ENCODE data around the gene MAJIN. TPM values are rescaled to one million over a fixed set of nuclear protein-coding genes. Genes with fewer than 3 reads are reported as not detected.
A peak's percentile ranks its signal among the peaks of the same experiment; 100 is the strongest.

MAJIN gene
- total RNA-seq, 4 donors from 2014 or later: not detected

GRCh38 chr11:64890522-64890939 is 81.4 kb downstream of the MAJIN start:
- DNase-seq: no peak
- H3K9me3 ChIP-seq: no peaks in the 10 kb centered on the region
- in situ Hi-C loops (cut with MboI; ENCODE audit: low sequenced_read_pairs in 4 of 4) (loop anchor here in 3 of 4 donors (5.0 kb wide), 1 partner anchor 43 kb away; no protein-coding TSS in a partner anchor), intact Hi-C loops (cut with DNase I; ENCODE audit: low total_unique reads) (no loop called here)
- ATAC-seq: no peak
- H3K27ac ChIP-seq: no peak overlapping the region
- no peaks in the 10 kb centered on the region for H3K27me3 ChIP-seq
- H3K4me1 ChIP-seq: peaks cover 9 to 12% of the 10 kb centered on the region in 2 donors
- H3K4me3 ChIP-seq: no peak overlapping the region
- peaks cover 0 to 7% of the 10 kb centered on the region in 2 donors for H3K36me3 ChIP-seq
- no peak for TF ChIP-seq POLR2A (IDR thresholded peaks at IDR 0.05)
- TF ChIP-seq CTCF (IDR thresholded peaks at IDR 0.05 in 4 of 5, conservative IDR thresholded peaks at IDR 0.05 in 1 of 5): no peak

- TF ChIP-seq CTCF (IDR thresholded peaks at IDR 0.05 in 4 of 5, conservative IDR thresholded peaks at IDR 0.05 in 1 of 5) (no peak), POLR2A (IDR thresholded peaks at IDR 0.05) (no peak)
- H3K27ac ChIP-seq: no peak overlapping the region
- no peaks in the 10 kb centered on the region for H3K9me3 ChIP-seq
- no peak for DNase-seq
- peaks cover 8 to 9% of the 10 kb centered on the region in 2 donors for H3K4me1 ChIP-seq
- H3K36me3 ChIP-seq: no peaks in the 10 kb centered on the region
- intact Hi-C loops (cut with DNase I; ENCODE audit: low total_unique reads): loop anchor here (1.0 kb wide), 1 partner anchor 42 kb away; no protein-coding TSS in a partner anchor
- ATAC-seq: no peak
- in situ Hi-C loops (cut with MboI; ENCODE audit: low sequenced_read_pairs in 4 of 4): loop anchor here in 1 of 4 donors (5.0 kb wide), 1 partner anchor 42 kb away; no protein-coding TSS in a partner anchor
- no peak overlapping the region for H3K4me3 ChIP-seq
- H3K27me3 ChIP-seq: no peaks in the 10 kb centered on the region
Observed at GRCh38 chr11:64888729-64889511, 83.0 kb downstream of the MAJIN start.

- peaks cover 8 to 9% of the 10 kb centered on the region in 2 donors for H3K4me1 ChIP-seq
- ATAC-seq (no peak), DNase-seq (no peak)
- in situ Hi-C loops (cut with MboI; ENCODE audit: low sequenced_read_pairs in 4 of 4) (loop anchor here in 1 of 4 donors (5.0 kb wide), 1 partner anchor 41 kb away; no protein-coding TSS in a partner anchor), intact Hi-C loops (cut with DNase I; ENCODE audit: low total_unique reads) (loop anchor here (1.0 kb wide), 1 partner anchor 41 kb away; no protein-coding TSS in a partner anchor)
- no peaks in the 10 kb centered on the region for H3K27me3 ChIP-seq
- TF ChIP-seq POLR2A (IDR thresholded peaks at IDR 0.05): no peak
- no peak for TF ChIP-seq CTCF (IDR thresholded peaks at IDR 0.05 in 4 of 5, conservative IDR thresholded peaks at IDR 0.05 in 1 of 5)
- peak overlapping the region in 3 of 4 donors; percentile 16 to 58 (median 42) for H3K4me3 ChIP-seq
- no peak overlapping the region for H3K27ac ChIP-seq
- H3K9me3 ChIP-seq: no peaks in the 10 kb centered on the region
- H3K36me3 ChIP-seq: no peaks in the 10 kb centered on the region
Observed at GRCh38 chr11:64888406-64888728, 83.5 kb downstream of the MAJIN start.

MicroRNAs within 50 kb of the gene (microRNA counts, 767-probe panel; counts per million panel counts)
- 356 to 448 counts per million in 2 donors for microRNA hsa-miR-192-5p

Small RNA genes within 50 kb of the gene (microRNA-seq; reads per million reads assigned to microRNA genes)
- gene MIR6749 (ENCODE audit: borderline replicate concordance in 2 of 2) (0 reads per million in 2 donors), gene MIR6750 (ENCODE audit: borderline replicate concordance in 2 of 2) (0.85 to 1.2 reads per million in 2 donors), gene MIR6879 (ENCODE audit: borderline replicate concordance in 2 of 2) (0 reads per million in 2 donors)

Other genes with a start within 250 kb of the MAJIN start
- 1 to 10 TPM in 2 of 4 donors, under 1 TPM in 2; 0.15 to 6.2 (median 1.8) TPM for gene NRXN2, start 248.9 kb downstream of the MAJIN start, total RNA-seq
- 10 to 100 TPM in 1 of 4 donors, 1 to 10 TPM in 3; 2.9 to 10.9 (median 7.1) TPM for gene RASGRP2, start 228.0 kb downstream of the MAJIN start, total RNA-seq
- 1,000 to 10,000 TPM in 3 of 4 donors, 100 to 1,000 TPM in 1; 881 to 2,858 (median 1,836) TPM for gene PYGM, start 212.1 kb downstream of the MAJIN start, total RNA-seq
- gene SF1, start 193.6 kb downstream of the MAJIN start, total RNA-seq: 100 to 1,000 TPM; 171 to 249 (median 193) TPM
- gene MAP4K2, start 168.9 kb downstream of the MAJIN start, total RNA-seq: 10 to 100 TPM in 1 of 4 donors, 1 to 10 TPM in 3; 4.3 to 14.8 (median 6.2) TPM
- 10 to 100 TPM in 2 of 4 donors, 1 to 10 TPM in 2; 7.4 to 12.2 (median 9.8) TPM for gene MEN1, start 161.6 kb downstream of the MAJIN start, total RNA-seq
- gene CDC42BPG, start 127.5 kb downstream of the MAJIN start, total RNA-seq: under 1 TPM in 2 of 4 donors, not detected in 2; 0.15 to 0.19 TPM
- gene EHD1, start 93.5 kb downstream of the MAJIN start, total RNA-seq: 10 to 100 TPM; 24.8 to 46.2 (median 31.3) TPM
- 10 to 100 TPM; 10.7 to 97.5 (median 37.9) TPM for gene ATG2A, start 54.9 kb downstream of the MAJIN start, total RNA-seq
- gene PPP2R5B, start 47.4 kb downstream of the MAJIN start, total RNA-seq: 10 to 100 TPM; 17.2 to 34.2 (median 24.3) TPM
- gene GPHA2, start 36.2 kb downstream of the MAJIN start, total RNA-seq: not detected
- gene BATF2, start 24.9 kb upstream of the MAJIN start, total RNA-seq: 1 to 10 TPM in 3 of 4 donors, under 1 TPM in 1; 0.97 to 3.3 (median 2.3) TPM
- 100 to 1,000 TPM; 150 to 268 (median 170) TPM for gene ARL2, start 42.1 kb upstream of the MAJIN start, total RNA-seq
- gene SNX15, start 55.3 kb upstream of the MAJIN start, total RNA-seq: 10 to 100 TPM; 16.9 to 33.3 (median 25.9) TPM
- 10 to 100 TPM in 3 of 4 donors, 1 to 10 TPM in 1; 9.0 to 27.2 (median 14.4) TPM for gene SAC3D1, start 69.1 kb upstream of the MAJIN start, total RNA-seq
- gene NAALADL1, start 86.4 kb upstream of the MAJIN start, total RNA-seq: 1 to 10 TPM in 3 of 4 donors, under 1 TPM in 1; 0.22 to 4.0 (median 2.6) TPM
- gene CDCA5, start 111.9 kb upstream of the MAJIN start, total RNA-seq: 1 to 10 TPM in 1 of 4 donors, under 1 TPM in 2, not detected in 1; 0.36 to 1.3 (median 1.00) TPM
- 10 to 100 TPM; 35.7 to 42.0 (median 40.6) TPM for gene ZFPL1, start 112.1 kb upstream of the MAJIN start, total RNA-seq
- 100 to 1,000 TPM; 206 to 515 (median 266) TPM for gene VPS51, start 124.1 kb upstream of the MAJIN start, total RNA-seq
- 10 to 100 TPM in 2 of 4 donors, 1 to 10 TPM in 2; 7.3 to 18.4 (median 11.0) TPM for gene TM7SF2, start 139.8 kb upstream of the MAJIN start, total RNA-seq
- gene ZNHIT2, start 145.6 kb upstream of the MAJIN start, total RNA-seq: 10 to 100 TPM; 10.3 to 30.7 (median 24.1) TPM
- gene FAU, start 150.0 kb upstream of the MAJIN start, total RNA-seq: 100 to 1,000 TPM; 353 to 521 (median 436) TPM
- 10 to 100 TPM; 54.9 to 76.5 (median 63.6) TPM for gene MRPL49, start 150.2 kb upstream of the MAJIN start, total RNA-seq
- 10 to 100 TPM; 24.6 to 77.5 (median 37.3) TPM for gene SYVN1, start 162.4 kb upstream of the MAJIN start, total RNA-seq
- gene SPDYC, start 198.1 kb upstream of the MAJIN start, total RNA-seq: not detected
- 100 to 1,000 TPM in 2 of 4 donors, 10 to 100 TPM in 2; 52.7 to 153 (median 106) TPM for gene CAPN1, start 209.8 kb upstream of the MAJIN start, total RNA-seq